Measurements from ENCODE around the gene TTC34.
"Not testable (repeated sequence)": the region's sequence is repeated elsewhere in the genome, so short reads cannot be mapped to it uniquely, and the experiment has no call there.

Gene TTC34

DNA sequence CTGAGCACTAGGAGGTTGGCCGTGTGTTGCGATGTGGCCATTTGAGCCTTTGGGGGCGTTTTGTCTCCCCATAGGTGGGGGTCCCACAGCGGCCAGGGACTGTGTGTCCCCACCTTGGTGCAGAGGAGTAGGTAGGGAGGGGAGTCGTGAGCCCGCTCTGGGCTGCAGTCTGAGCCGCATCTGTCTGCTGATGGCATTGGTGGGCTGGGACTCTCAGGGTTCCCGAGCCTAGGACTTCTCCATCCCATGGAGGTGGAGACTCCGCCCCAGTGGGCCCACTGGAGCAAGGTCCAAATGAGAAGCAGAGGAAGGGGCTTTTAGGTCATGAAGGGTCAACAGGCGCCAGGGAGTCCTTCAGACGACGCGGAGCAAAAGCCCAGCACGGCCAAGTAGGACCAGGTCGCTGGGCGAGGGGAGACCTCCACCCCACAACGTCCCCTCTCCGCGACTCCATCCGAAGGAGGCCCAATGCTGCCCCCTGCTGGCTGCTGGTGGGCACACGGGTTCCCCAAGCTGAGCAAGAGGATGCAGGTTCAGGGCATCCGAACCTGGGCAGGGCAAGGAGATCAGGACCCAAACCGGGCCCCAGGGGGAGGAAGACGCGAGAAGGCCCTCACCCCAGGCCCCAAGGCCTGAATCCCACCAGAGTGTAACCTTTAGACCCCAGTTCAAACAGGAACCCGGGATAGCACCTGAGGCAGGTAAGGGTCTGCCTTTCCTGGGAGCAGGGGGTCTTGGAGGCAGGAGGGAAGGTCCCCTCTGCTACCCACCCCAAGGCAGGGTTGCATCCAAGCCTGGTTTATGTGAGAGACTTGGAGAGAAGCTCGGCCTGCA is 14.9 kb downstream of the TTC34 start:
- WGBS, 2 experiments, result 68 to 72% methylated on average over 27 of the region's 27 CpGs
- no peak overlapping the region for H3K4me3 ChIP-seq (ENCODE audit: insufficient read depth, low read depth, low read length)

DNA sequence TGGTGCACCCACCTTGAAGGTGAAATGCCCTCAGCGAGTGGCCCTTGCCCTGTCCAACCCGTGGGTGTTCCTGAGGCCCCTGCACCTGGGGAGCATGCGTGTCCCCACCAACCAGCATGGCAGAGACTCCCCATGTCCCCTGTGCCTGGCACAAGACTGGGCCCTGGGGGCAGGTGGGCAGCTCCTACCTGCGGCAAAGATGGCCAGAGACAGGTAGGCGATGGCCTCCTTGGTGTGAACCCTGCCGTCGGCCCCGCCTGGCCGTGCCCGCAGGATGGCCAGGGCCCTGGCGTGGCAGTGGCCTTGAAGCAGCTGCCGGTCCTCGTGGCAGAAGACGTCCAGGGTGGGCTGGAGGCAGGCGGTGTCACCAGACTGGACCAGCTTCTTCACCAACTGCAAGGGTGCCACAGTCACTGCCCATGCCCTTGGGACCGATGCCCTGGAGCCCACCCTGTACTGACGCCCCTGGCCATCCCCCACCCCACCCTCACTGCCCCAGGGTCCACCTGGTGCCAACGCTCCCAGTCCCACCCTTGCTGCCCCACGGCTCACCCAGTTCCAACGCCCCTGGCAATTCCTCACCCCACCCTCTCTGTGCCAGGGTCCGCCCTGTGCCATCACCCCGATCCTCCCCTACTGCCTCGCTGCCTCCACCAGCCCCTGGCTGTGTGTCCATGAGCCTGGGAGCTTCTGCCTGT is 15.7 kb downstream of the TTC34 start:
- WGBS, 2 experiments, result 87 to 88% methylated on average over 23 of the region's 23 CpGs
- Histone ChIP-seq H3K4me3 (ENCODE audit: insufficient read depth, low read depth, low read length) (no peak overlapping the region), H3K27ac (ENCODE audit: insufficient read depth, low read depth, low read length, poor library complexity, severe bottlenecking) (no peak overlapping the region), H3K36me3 (ENCODE audit: control insufficient read depth, insufficient read depth, low read length) (no peaks in the 10 kb centered on the region), H3K4me1 (ENCODE audit: control insufficient read depth, insufficient read depth, low read length) (no peaks in the 10 kb centered on the region), H3K9me3 (ENCODE audit: control insufficient read depth, low read length) (peaks cover 4% of the 10 kb centered on the region), H3K27me3 (ENCODE audit: control insufficient read depth, insufficient read depth, low read length, poor library complexity, severe bottlenecking) (no peaks in the 10 kb centered on the region)

More for the DNA sequence above, 14.9 kb downstream of the TTC34 start:
- peaks cover 7% of the 10 kb centered on the region for H3K9me3 ChIP-seq (ENCODE audit: control insufficient read depth, low read length)
- H3K36me3 ChIP-seq (ENCODE audit: control insufficient read depth, insufficient read depth, low read length), result no peaks in the 10 kb centered on the region
- no peaks in the 10 kb centered on the region for H3K27me3 ChIP-seq (ENCODE audit: control insufficient read depth, insufficient read depth, low read length, poor library complexity, severe bottlenecking)
- H3K27ac ChIP-seq (ENCODE audit: insufficient read depth, low read depth, low read length, poor library complexity, severe bottlenecking), result no peak overlapping the region
- H3K4me1 ChIP-seq (ENCODE audit: control insufficient read depth, insufficient read depth, low read length), result no peaks in the 10 kb centered on the region

DNA sequence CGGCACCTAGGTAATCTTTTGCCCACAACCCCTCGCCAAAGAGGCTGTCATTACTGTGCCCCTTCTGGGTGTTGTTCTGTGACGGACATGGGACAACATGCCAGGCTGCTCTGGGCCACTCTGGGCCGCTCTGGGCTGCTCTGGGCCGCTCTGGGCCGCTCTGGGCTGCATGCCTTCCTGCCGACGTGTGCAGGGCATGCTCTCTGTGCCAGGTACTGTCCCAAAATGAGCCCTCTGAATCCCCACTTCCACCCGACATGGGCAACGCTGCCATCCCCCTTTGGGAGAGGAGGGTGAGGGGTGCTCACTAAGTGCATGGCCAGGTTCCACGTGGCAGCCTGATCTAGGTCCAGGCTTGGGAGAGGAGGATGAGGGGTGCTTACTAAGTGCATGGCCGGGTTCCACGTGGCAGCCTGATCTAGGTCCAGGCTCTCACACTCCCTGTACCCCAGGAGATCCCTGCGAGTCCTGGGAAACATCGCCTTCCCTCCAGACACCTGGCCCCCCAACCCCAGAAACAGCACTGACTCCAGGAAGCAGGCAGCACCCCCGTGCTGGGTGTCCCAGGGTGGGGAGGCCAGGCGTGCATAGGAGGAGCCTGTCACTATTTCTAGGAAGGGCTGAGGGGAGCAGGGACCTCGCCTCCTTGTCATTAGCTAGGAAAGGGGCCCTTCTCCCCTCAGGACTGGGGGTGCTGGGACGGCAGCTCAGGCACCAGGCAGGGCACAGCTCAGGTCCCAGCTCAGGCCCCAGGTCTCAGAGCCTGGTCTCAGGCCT is 16.5 kb downstream of the TTC34 start:
- Histone ChIP-seq H3K4me3 (ENCODE audit: insufficient read depth, low read depth, low read length) (no peak overlapping the region), H3K4me1 (ENCODE audit: control insufficient read depth, insufficient read depth, low read length) (no peaks in the 10 kb centered on the region), H3K36me3 (ENCODE audit: control insufficient read depth, insufficient read depth, low read length) (no peaks in the 10 kb centered on the region), H3K27ac (ENCODE audit: insufficient read depth, low read depth, low read length, poor library complexity, severe bottlenecking) (no peak overlapping the region), H3K27me3 (ENCODE audit: control insufficient read depth, insufficient read depth, low read length, poor library complexity, severe bottlenecking) (no peaks in the 10 kb centered on the region), H3K9me3 (ENCODE audit: control insufficient read depth, low read length) (peaks cover 4% of the 10 kb centered on the region)
- WGBS, 2 experiments, result 68 to 70% methylated on average over 19 of the region's 19 CpGs

DNA sequence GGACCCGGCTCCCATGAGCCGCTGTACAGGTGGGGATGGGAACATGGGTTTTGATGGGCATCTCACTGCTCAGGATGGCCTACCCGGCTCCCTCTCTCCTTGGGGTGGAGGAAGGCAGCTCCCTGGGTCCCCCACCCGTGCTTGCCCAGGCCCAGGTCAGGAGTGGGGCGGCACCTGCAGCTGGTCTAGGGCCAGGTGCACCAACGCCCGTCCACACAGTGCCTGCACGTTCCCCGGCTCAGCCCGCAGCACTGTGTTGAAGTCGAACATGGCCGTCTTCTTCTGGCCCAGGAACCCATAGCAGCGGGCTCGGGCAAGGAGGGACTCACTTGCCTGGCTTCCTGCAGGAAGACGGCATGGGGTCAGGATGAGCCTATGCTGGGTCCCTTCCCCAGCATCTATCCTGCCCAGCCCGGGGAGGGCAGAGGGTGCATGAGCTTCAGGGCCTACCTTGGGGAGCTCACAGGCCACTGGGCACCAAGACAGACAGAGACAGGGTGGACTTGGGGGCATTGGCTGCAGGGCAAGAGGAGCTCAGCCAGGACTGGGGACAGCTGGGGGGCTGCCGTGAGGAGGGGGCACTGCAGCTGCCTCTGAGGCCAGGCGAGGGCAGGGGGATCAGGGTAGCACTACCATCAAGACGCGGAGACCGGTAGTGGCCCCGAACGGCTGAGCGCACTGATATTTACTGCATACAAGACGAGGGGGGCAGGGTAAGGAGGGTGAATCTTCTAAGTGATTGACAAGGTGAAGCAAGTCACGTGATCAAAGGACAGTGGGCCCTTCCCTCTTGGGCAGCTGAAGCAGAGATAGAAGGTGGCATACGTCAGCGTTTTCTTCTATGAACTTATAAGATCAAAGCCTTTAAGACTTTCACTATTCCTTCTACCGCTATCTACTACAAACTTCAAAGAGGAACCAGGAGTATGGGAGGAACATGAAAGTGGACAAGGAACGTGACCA is 17.8 kb downstream of the TTC34 start:
- no peaks in the 10 kb centered on the region for H3K36me3 ChIP-seq (ENCODE audit: control insufficient read depth, insufficient read depth, low read length)
- no peak overlapping the region for H3K4me3 ChIP-seq (ENCODE audit: insufficient read depth, low read depth, low read length)
- no peak overlapping the region for H3K27ac ChIP-seq (ENCODE audit: insufficient read depth, low read depth, low read length, poor library complexity, severe bottlenecking)
- no peaks in the 10 kb centered on the region for H3K27me3 ChIP-seq (ENCODE audit: control insufficient read depth, insufficient read depth, low read length, poor library complexity, severe bottlenecking)
- no peaks in the 10 kb centered on the region for H3K4me1 ChIP-seq (ENCODE audit: control insufficient read depth, insufficient read depth, low read length)
- peaks cover 4% of the 10 kb centered on the region for H3K9me3 ChIP-seq (ENCODE audit: control insufficient read depth, low read length)
- WGBS, 2 experiments, result 83 to 85% methylated on average over 29 to 30 of the region's 30 CpGs

DNA sequence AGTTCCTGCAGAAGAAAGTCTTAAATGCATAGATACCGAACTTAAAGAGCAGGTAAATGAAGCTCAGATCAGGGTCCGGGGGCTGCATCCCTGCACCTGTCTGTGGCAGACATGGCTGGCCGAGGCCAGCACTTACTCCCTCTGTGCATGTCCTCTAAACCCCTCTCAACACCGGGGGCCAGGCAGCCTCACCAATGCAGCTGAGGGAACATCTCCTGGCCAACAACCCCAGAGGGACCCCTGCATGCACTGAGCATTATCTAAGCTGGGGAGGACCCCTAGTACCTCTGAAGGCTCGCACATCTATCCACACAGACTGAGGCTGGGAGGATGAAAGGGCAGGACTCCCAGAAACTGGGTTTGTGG is 18.4 kb downstream of the TTC34 start:
- no peak overlapping the region for H3K4me3 ChIP-seq (ENCODE audit: insufficient read depth, low read depth, low read length)
- no peaks in the 10 kb centered on the region for H3K27me3 ChIP-seq (ENCODE audit: control insufficient read depth, insufficient read depth, low read length, poor library complexity, severe bottlenecking)
- no peaks in the 10 kb centered on the region for H3K4me1 ChIP-seq (ENCODE audit: control insufficient read depth, insufficient read depth, low read length)
- H3K9me3 ChIP-seq (ENCODE audit: control insufficient read depth, low read length), result peaks cover 4% of the 10 kb centered on the region
- no peak overlapping the region for H3K27ac ChIP-seq (ENCODE audit: insufficient read depth, low read depth, low read length, poor library complexity, severe bottlenecking)
- H3K36me3 ChIP-seq (ENCODE audit: control insufficient read depth, insufficient read depth, low read length), result no peaks in the 10 kb centered on the region
- WGBS, 2 experiments, result 78 to 83% methylated on average over 5 of the region's 5 CpGs

DNA sequence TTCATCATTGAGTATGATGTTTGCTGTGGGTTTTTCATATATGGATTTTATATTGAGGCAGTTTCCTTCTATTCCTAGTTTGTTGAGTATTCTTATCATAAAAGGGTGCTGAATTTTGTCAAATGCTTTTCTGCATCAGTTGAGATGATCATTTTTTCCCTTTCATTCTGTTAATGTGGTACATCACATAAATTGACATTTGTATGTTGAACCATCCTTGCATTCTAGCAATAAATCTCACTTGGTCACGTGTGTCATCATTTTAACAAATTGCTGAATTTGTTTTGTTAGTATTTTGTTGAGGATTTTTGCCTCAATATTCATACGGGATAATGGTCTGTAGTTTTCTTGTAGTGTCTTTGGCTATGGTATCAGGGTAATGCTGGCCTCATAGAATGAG is 19.9 kb downstream of the TTC34 start:
- 49 to 51% methylated on average over 2 of the region's 2 CpGs for WGBS, 2 experiments
- H3K4me1 ChIP-seq (ENCODE audit: control insufficient read depth, insufficient read depth, low read length), result no peaks in the 10 kb centered on the region
- no peak overlapping the region for H3K27ac ChIP-seq (ENCODE audit: insufficient read depth, low read depth, low read length, poor library complexity, severe bottlenecking)
- no peaks in the 10 kb centered on the region for H3K27me3 ChIP-seq (ENCODE audit: control insufficient read depth, insufficient read depth, low read length, poor library complexity, severe bottlenecking)
- peaks cover 6% of the 10 kb centered on the region for H3K9me3 ChIP-seq (ENCODE audit: control insufficient read depth, low read length)
- H3K36me3 ChIP-seq (ENCODE audit: control insufficient read depth, insufficient read depth, low read length), result no peaks in the 10 kb centered on the region
- no peak overlapping the region for H3K4me3 ChIP-seq (ENCODE audit: insufficient read depth, low read depth, low read length)

DNA sequence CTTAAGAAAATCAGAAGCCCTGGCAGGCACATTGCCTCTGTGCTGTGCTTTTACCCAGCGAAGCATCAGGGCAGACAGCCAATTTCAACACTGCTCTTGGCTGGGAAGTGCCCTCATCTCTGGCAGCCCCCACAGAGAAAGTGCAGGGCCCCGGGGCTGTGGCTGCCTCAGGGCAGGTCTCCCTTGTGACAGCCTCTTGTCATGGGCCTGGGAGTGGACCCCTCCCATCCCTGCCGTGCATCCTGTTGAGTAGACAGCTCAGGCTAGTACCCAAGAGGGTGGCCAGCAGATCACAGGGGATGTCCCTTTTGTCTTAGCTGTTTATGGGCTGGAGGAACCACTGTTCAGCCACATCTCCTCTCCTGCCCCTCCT is 23.3 kb downstream of the TTC34 start:
- Histone ChIP-seq H3K4me1 (ENCODE audit: control insufficient read depth, insufficient read depth, low read length) (no peaks in the 10 kb centered on the region), H3K27ac (ENCODE audit: insufficient read depth, low read depth, low read length, poor library complexity, severe bottlenecking) (no peak overlapping the region), H3K27me3 (ENCODE audit: control insufficient read depth, insufficient read depth, low read length, poor library complexity, severe bottlenecking) (no peaks in the 10 kb centered on the region), H3K9me3 (ENCODE audit: control insufficient read depth, low read length) (peaks cover 2% of the 10 kb centered on the region), H3K4me3 (ENCODE audit: insufficient read depth, low read depth, low read length) (no peak overlapping the region), H3K36me3 (ENCODE audit: control insufficient read depth, insufficient read depth, low read length) (no peaks in the 10 kb centered on the region)
- 56 to 64% methylated on average over 3 of the region's 3 CpGs for whole genome bisulfite sequencing, 2 experiments

DNA sequence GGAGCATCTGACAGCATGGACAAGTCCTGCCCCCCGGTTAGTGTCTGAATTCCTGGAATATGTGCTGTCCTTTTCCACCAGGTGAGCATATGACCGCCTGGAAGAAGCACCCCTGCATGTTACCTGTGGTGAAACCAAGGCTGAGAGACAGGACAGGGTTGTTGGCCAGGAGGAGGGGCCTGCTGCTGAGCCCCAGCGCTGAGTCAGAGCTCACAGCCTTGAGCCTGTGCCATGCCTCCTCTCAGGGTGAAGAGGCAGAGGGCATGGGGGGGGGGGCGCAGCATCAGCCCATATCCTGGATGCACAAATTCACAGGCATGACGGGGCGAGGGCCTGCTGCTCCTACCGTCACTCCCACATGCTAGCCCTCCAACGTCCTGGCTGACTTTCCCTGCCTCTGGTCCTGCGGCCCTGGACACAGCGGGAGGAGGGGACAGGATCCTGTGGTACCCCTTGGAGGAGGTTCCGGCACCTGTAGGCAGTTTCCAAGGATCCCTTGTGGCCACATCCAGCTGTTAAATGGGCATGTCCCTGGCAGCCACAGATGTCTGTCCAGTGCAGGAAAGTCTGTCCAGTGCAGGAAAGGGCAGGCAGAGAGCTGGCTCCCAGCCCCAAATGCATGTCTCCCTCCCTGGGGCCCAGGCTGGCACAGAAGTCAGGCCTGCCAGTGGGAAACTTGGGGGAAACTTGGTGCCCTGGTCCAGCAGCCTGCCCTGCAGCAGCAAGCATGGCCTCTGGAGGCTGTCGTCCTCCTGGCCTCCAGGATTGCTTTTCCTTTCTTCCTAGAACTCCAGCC is 23.9 kb downstream of the TTC34 start:
- Histone ChIP-seq H3K36me3 (ENCODE audit: control insufficient read depth, insufficient read depth, low read length) (no peaks in the 10 kb centered on the region), H3K27me3 (ENCODE audit: control insufficient read depth, insufficient read depth, low read length, poor library complexity, severe bottlenecking) (no peaks in the 10 kb centered on the region), H3K27ac (ENCODE audit: insufficient read depth, low read depth, low read length, poor library complexity, severe bottlenecking) (no peak overlapping the region), H3K4me3 (ENCODE audit: insufficient read depth, low read depth, low read length) (no peak overlapping the region), H3K9me3 (ENCODE audit: control insufficient read depth, low read length) (peaks cover 2% of the 10 kb centered on the region), H3K4me1 (ENCODE audit: control insufficient read depth, insufficient read depth, low read length) (no peaks in the 10 kb centered on the region)
- WGBS, 2 experiments, result 61 to 69% methylated on average over 12 of the region's 12 CpGs

DNA sequence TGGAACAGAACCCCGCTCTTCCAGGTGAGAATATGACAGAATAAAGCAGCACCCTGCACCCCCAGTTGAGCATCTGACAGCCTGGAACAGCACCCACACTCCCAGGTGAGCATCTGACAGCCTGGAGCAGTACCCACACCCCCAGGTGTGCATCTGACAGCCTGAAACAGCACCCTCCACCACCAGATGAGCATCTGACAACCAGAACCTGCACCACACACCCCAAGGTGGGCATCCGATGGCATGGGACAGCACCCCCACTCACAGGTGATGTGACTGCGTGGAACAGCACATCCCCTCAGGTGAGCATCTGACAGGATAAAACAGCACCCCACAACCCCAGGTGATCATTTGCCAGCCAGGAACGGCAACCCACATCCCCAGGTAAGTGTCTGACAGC is 26.2 kb downstream of the TTC34 start:
- not testable (repeated sequence) for H3K4me1 ChIP-seq (ENCODE audit: control insufficient read depth, insufficient read depth, low read length); H3K9me3 ChIP-seq (ENCODE audit: control insufficient read depth, low read length); H3K36me3 ChIP-seq (ENCODE audit: control insufficient read depth, insufficient read depth, low read length); H3K27ac ChIP-seq (ENCODE audit: insufficient read depth, low read depth, low read length, poor library complexity, severe bottlenecking); H3K4me3 ChIP-seq (ENCODE audit: insufficient read depth, low read depth, low read length); H3K27me3 ChIP-seq (ENCODE audit: control insufficient read depth, insufficient read depth, low read length, poor library complexity, severe bottlenecking)
- WGBS, 2 experiments, result 67 to 85% methylated on average over 3 to 4 of the region's 4 CpGs
